Astrocyte of the spinal cord (primary cell): ENCODE results near the gene UBE2U.
A peak's percentile ranks its signal among the peaks of the same experiment; 100 is the strongest.
"Not testable (repeated sequence)": the region's sequence is repeated elsewhere in the genome, so short reads cannot be mapped to it uniquely, and the experiment has no call there.

Experiments
- DNase-seq: peaks from one replicate; pipeline ENCODE4 v3.0.0; 2011; ENCODE audit warnings: low read depth, low spot score
- H3K4me3 ChIP-seq: 2 replicates; pipeline ENCODE4 v1.5.1; 2011; ENCODE audit warnings: low read depth, mild to moderate bottlenecking, low read length, moderate library complexity
- in situ Hi-C: cut with HindIII; loops from 2 replicates; pipeline ENCODE4 v1.10.0; 2017; ENCODE audit warnings: low sequenced_read_pairs
- TF ChIP-seq, protein P1 (sequence below): IDR thresholded peaks from 2 replicates; pipeline ENCODE4 v1.5.1; 2012; ENCODE audit warnings: low read depth, mild to moderate bottlenecking, low read length, inconsistent platforms

UBE2U gene

DNA sequence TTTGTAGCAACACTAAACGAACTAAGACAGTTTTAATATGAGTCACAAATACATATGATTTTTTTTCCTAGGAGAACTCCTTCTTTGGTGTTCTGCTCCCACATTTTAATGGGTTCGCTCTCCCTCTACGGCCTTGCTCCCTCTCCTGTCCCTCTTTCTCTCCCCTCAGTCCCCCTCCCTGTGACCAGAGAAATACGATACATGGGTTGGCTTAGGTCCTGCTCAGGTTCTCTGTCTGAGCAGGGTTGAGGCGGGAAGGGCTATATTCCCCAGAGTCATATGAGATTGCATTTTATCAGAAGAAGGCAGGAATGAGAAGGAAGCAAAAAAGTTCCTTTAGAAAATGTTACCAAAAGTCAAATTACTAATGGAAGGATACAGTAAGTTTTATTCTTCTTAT, 44.6 kb downstream of the UBE2U start:
- TF ChIP-seq, protein P1, sequence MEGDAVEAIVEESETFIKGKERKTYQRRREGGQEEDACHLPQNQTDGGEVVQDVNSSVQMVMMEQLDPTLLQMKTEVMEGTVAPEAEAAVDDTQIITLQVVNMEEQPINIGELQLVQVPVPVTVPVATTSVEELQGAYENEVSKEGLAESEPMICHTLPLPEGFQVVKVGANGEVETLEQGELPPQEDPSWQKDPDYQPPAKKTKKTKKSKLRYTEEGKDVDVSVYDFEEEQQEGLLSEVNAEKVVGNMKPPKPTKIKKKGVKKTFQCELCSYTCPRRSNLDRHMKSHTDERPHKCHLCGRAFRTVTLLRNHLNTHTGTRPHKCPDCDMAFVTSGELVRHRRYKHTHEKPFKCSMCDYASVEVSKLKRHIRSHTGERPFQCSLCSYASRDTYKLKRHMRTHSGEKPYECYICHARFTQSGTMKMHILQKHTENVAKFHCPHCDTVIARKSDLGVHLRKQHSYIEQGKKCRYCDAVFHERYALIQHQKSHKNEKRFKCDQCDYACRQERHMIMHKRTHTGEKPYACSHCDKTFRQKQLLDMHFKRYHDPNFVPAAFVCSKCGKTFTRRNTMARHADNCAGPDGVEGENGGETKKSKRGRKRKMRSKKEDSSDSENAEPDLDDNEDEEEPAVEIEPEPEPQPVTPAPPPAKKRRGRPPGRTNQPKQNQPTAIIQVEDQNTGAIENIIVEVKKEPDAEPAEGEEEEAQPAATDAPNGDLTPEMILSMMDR, result no peak
- H3K4me3 ChIP-seq, result no peak overlapping the region
- no peak for DNase-seq
- in situ Hi-C loops, result no loop called here

- H3K4me3 ChIP-seq, in situ Hi-C loops, DNase-seq: not testable (repeated sequence)
Observed at GRCh38 chr1:64250472-64250871, 47.0 kb downstream of the UBE2U start.

GRCh38 chr1:64251971-64252370, 48.5 kb downstream of the UBE2U start:
- no peak overlapping the region for H3K4me3 ChIP-seq
- TF ChIP-seq, protein P1, result peak; percentile 28
- no peak for DNase-seq
- in situ Hi-C loops, result no loop called here

GRCh38 chr1:64257233-64257632, 53.8 kb downstream of the UBE2U start:
- DNase-seq, in situ Hi-C loops, H3K4me3 ChIP-seq: not testable (repeated sequence)

DNA sequence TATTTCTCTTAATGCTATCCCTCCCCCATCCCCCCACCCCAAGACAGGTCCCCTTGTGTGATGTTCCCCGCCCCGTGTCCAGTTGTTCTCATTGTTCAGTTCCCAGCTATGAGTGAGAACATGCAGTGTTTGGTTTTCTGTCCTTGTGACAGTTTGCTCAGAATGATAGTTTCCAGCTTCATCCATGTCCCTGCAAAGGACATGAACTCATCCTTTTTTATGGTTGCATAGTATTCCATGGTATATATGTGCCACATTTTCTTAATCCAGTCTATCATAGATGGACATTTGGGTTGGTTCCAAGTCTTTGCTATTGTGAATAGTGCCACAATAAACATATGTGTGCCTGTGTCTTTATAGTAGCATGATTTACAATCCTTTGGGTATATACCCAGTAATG, 55.0 kb downstream of the UBE2U start:
- H3K4me3 ChIP-seq, in situ Hi-C loops, DNase-seq: not testable (repeated sequence)

GRCh38 chr1:64263335-64263734, 59.9 kb downstream of the UBE2U start:
- TF ChIP-seq, protein P1, result no peak
- no peak for DNase-seq

DNA sequence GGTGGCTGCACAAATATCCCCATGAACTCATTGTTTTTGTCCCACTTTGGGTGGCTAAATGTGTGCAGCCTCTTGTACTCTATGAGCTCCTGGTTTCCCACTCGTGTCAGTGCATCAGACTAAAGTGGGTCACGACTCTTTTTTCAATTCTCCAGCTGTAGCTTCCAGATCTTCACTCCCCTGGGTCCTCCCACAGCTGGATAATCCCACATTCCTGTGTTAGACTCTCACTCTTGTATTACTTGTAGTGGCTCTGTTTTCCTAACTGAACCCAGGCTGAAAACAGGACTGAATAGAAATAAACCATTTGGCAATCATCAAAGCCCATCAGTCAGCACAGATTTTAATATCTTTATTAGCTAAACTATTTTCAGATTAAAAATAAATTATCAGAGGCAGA, 60.4 kb downstream of the UBE2U start:
- TF ChIP-seq, protein P1, result no peak
- in situ Hi-C loops, result no loop called here
- H3K4me3 ChIP-seq, result no peak overlapping the region
- no peak for DNase-seq

More at GRCh38 chr1:64263335-64263734, 59.9 kb downstream of the UBE2U start:
- no peak overlapping the region for H3K4me3 ChIP-seq
- in situ Hi-C loops, result no loop called here

- no peak overlapping the region for H3K4me3 ChIP-seq
- no peak for DNase-seq
- TF ChIP-seq, protein P1, result no peak
- in situ Hi-C loops, result no loop called here
Observed at GRCh38 chr1:64265141-64265540, 61.7 kb downstream of the UBE2U start.
